HG03521 (cell line): ENCODE measurements around the gene TACC2.

ENCODE experiments used
- ATAC-seq: cut with Tn5 transposase; IDR thresholded peaks from one replicate; pipeline ENCODE4 v1.9.1; 2021; ENCODE audit warnings: mild to moderate bottlenecking, moderate library complexity; ENCODE audit not compliant: unreplicated experiment

TACC2 gene

GRCh38 chr10:122162671-122163173 lies 173.8 kb downstream of the TACC2 start:
- ATAC-seq = no peak

DNA sequence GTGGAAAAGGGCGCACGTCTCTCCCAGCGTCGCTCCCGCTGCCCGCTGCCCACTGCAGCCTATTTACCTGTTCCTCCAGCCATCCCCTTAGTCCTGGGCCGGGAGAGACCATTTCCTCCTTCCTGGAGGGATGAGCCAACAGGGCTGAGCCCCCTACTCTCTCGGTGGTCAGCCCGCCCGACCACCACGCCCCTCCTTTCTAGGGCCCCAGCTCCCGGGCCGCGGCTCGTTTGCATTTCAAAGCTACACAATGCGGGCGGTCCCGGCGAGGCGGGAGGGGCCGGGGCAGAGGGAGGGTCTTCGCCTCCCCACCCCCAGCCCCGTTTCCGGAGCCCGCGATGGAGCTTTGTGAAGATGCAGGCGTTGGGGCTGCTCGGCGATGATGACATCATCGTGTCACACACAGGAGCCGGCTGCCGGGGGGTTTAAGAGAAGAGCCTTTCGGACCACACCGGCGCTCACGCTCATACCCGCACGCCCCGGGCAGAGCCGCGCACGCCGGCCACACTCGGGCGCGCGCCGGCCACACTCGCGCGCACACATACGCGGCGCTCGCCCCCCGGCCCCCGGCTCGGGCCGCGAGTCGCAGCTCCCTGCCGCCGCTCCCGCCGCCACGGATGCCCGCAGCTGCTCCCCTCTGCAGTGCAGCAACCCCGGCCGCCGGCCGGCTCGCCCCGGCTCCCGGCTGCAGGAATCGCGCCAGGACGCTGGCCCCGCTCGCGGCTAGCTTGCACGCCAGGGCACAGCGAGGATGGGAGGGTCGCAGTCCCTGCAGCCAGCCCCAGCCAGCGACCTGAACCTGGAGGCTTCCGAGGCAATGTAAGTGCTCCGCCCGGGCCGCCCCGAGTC lies 174.4 kb downstream of the TACC2 start:
- no peak for ATAC-seq

DNA sequence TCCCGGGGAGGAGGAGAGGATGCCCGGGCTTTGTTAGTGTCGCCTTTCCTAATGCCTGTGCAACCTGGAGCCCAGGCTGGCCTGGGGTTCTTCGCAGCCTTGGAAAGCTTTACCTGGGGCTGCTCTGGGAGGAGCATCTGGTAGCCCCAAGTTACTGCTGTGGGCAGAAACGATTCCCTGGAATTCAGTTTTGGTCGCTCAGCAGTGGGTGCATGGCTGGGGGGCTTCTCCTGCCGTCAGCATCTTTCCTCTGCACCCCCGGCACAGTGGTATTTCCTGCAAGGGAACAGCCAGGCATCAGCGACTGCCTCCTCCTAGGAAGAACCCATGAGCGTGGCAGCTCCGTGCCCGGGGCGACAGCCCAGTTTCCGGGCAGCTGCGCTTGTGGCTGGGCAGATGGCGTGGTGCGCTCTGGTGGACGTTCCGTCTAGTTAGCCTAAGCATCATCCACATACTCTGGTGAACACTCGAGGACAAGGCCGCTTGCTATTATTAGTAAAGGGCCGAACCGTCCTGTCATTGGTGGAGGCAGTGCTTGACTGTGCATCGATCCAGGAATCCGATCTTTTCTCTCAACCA lies 175.1 kb downstream of the TACC2 start:
- ATAC-seq = no peak

DNA sequence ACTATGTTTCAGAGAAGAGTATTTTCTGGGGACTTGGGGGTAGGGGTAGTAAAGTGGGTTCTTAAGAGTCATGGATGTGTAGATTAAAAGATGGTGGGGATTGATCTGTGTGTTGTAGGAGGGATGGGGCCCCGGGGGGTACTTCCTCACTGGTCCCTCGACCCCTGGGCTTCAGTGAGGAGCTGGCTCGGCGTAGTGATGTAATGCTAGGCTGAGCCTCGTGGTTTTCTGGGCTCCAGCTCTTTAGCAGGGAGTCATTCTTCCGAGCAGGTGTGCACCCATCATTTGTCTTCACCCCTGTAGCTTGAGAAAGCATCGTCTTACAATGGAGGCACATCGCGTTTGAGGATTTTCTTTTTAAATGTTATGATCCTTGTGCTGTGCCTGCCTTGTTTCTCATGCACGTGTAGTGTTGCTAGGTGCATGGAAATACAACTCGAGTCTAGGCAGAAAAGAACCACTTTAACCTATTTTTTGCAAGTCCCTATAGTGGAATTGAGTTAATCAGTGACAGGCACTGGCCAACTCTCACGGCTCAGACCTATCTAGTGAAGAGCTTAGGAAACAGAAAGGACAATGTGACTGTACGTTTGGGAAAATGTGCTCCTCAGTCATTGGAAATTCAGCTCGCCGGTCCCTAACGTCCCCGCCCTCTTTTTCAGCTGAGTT lies 176.0 kb downstream of the TACC2 start:
- no peak for ATAC-seq

DNA sequence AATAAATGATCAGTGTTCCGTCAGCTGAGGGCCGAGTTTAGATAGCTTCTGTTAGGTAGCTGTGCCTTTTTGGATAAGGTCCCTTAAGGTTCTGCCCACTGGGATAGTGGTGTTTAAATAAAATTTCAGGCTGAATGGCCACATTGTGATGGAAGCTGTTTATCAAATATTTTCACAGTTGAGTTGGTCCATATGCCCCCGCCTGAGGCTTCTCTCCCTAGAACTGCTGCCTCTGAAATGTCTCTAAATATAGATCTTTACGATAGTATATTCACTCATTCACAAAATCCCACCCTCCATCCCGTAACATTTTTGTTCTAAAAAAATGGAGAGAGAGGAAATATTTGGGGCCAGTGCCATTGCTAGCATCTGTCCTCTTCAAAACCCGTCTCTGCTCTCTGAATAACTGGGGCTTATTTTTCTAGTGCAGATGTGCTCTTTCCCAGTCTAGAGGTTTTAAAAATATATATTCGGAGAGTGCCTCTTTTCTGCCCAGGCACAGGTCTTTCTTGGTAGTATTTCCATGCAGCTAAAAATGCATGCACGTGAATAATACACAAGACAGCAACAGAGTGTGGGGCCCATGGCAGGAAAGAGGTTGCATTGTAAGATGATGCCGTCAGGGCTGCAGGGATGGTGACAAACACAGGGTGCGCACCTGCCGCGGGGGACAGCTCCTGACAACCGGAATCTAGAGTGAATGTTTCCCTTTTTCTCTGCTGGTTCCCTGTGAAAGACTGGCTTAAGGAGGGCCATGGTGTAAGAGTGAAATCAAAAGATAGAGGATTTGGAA lies 176.7 kb downstream of the TACC2 start:
- no peak for ATAC-seq

DNA sequence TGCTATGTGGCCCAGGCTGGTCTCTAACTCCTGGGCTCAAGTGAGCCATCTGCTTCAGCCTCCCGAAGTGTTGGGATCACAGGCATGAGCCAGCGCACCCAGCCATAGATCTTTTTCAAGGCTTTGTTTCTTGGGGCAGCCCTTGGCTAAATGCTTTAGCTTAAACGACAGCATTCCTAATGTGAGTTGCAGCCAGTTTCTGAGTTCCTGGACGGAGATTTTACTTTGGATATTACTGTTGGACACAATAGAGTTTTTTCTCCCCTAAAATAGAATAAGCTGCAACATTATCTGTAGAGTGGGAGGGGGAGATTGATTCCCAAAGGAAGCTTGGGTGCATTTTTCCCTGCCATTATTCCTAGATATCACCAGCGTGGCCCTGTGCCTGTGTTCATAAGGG lies 179.1 kb downstream of the TACC2 start:
- ATAC-seq = no peak

DNA sequence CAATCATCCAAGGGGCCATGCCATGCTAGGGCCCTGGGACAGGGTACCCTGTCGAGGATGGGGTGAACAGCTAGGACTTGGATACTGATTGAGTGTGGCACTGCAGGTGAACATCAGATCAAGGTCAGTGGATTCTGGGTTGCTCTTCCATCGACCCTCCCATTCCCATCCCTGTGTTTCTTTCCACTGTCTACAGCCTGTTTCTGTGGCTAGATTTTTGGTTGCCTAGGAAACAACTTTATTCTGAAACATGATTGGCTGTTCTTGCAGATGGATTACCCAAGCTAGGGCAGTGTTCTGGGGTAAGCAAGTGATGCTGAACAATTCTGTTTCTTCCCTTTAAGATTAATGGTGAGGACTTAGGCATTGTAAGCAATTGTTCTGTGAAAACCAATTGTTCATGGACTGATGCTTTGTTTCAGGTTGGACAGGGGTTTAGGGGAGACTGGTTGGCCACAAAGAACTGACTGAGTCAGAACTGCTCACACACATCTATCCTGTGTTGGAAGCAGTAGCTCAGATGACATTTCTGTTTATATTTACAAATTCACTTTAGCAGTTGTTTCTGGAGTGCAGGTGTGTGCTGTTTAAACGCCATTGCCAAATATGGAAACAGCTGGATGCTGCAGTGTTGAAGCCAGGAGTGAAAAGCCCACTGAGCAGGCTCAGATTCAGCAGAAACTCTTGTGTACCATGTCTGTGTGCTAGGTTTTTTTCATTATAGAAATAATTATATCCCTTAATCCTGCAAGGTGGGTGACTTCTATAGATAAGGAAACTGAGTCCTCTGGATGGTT lies 179.8 kb downstream of the TACC2 start:
- no peak for ATAC-seq

DNA sequence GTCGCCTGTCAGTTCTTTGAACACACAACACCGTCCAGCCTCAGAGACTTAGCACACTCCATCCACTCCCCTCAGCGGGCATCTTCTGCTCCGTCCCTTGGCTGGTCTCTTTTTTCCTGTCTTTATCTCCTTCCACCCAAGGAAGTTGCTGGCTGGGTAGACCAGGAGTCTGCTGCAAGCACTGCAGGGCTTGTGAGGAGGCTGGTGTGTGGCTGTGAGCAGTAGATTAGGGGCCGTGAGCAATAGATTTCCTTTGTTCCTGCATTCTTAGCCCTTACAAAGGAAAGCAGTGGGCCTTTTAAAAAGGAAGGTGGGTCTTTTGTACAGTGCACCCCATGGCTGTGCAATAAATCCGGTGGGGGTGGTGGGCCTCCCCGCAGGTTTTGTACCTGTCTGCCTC lies 181.8 kb downstream of the TACC2 start:
- ATAC-seq = no peak

DNA sequence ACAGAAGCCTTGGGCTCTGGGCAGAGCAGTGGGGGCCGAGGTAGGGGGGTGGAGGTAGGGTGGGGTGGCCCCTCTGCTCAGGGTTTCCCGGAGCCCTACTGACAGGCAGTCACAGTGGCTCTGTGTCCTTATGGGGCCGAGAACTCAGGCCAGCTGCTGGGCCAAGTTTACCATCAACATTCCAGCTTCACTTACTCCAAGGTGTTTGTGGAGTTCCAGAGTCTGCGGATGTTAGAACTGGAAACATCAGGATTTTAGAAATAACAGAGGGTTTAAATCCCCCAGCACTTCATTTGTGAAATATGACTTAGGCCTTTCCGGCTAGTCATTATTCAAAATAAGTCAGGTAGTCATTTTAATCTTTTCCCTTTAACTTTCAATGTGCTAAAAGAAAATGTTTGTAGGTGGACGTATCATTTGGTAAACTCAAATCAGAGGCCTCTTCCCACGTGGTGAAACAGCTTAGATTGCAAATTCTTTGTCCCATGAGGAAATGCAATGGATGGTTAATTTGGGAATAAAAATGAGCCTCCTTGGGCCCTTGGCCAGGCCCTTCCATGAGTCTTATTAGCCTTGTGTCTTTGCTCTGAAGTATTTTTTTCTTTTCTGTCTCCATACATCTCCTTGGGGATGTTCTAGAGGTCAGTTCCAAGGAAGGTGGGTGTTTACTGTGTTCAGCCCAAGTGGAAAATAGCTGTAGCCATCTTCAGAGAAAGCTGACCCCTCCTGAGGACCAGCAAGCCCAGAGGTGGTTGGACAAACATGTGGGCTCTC lies 182.5 kb downstream of the TACC2 start:
- no peak for ATAC-seq

- no peak for ATAC-seq
Observed at GRCh38 chr10:122172361-122173008, 183.5 kb downstream of the TACC2 start.

DNA sequence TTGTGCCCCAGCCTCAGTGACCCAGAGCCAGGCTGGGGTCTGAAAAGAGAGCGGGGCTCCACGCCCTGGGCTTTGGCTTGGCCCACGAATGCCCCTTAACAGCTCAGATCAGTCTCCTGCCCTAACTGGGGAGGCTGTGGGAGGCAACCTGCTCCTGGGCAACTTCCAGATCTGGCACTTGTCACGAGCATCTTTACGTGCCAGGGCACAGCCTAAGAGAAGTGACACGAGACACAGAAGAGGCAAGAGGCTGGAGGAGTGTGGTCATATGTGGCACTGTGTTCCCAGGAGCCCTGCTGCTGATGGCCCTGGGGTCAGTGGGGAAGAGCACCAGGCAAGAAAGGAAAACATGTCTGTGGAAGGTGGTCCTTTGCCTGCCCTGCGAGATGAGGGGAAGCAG lies 184.4 kb downstream of the TACC2 start:
- ATAC-seq = no peak

DNA sequence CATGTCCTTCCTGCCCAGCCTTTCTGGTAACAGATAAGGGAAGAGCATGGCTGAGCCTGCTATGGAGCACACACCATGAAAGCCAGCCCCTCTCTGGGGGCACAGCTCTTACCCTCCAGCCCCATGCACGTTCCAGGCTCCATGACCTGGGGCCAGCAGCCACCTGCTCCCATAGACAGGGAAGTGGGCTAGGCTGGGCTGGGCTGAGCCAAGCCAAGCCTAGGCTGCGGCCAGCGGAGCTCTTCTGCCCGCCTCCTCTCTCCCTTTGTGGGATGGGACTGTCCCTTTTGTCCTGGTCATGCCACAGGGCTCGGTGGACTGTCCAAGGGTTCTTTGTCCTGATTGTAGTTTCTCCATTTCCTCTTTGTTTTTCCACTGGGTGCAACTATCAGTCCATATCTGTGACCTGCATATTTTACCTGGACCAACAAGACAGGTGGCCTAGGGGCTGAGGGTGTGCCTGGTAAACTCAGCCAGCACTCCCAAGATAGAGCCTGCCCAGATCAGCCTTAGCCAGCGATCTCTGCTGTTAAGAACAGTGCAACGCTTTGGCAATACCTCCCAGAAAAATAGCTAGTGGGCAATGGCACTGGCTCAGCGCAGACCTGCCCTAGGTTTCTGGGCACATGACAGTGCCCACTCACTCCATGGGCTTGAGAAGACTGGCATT lies 184.9 kb downstream of the TACC2 start:
- no peak for ATAC-seq

DNA sequence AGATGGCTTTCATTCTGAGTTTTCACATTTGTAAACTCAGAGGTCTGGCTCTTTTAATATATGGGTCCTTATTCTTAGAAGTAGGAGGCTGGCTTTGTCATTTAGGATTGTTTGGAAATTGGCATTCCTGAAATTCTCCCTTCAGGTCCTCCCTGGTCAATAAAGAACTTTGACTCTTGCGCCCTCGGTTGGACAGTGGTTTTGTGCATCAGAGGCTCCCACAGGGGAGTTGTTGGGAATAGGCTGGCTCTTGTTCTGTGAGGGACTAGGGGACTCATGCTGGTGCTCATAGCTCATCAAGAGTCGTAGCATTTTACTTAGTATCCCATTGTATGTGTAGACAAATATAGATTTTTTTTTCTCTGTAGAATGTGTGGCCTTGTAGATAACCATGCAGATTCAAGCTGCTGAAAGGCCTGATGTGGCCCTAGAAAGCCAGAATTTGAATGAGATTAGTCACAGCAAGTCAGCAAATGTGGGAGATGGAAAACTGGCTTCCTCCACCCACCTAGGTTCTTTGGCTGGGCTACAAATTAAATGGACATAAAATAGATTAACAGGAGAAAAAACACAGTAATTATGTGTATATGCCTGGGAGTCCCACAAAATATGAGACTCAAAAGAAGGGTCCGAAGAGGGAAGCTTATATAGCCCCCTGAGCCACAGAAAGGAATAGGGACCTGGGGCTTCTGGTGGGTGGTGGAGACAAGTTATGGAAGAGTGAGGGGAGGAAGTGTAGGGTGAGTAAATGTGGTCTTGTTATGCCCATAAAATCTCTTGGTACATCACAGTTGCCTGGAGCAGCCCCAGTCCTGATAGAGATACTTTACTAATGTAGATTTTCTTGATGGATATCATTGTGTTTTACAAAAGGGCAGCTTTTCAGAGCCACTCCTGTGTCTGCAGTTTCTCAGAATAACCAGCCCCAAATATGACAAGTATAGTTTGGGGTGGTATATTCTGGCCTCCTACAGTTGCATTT lies 187.6 kb downstream of the TACC2 start:
- ATAC-seq = no peak

GRCh38 chr10:122178655-122179054 lies 189.7 kb downstream of the TACC2 start:
- no peak for ATAC-seq

DNA sequence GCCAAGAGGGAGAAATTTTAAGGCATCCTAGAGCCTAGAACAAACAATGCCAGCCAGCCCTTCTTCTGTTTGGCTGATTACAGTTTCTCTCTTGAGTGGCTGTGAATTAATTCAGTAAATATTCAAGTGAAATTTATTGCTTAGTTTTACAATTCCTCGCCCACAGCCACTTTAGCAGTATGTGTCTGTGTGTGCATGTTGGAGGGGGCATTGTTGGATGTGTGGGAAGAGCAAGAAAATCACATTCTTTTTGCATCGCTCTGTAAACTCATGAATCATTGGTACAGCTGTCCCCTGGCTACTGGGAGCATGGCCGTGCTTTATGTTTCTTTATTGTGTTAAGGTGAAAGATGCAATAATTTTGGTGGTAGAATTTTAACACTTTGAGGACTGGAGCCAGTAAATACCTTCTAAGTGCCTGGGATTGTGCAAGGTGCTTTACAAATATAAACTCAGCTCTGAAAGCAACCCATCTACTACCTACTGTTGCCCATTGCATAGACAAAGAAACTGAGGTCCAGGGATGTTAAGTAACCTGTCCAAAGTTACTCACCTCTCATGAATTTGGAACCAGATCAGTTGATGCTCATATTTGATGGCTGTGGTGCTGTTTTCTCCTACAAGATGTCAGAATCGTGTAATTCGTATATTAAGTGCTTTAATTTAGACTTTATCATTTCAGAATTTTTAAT lies 192.2 kb downstream of the TACC2 start:
- ATAC-seq = no peak

GRCh38 chr10:122181876-122182275 lies 192.9 kb downstream of the TACC2 start:
- no peak for ATAC-seq

DNA sequence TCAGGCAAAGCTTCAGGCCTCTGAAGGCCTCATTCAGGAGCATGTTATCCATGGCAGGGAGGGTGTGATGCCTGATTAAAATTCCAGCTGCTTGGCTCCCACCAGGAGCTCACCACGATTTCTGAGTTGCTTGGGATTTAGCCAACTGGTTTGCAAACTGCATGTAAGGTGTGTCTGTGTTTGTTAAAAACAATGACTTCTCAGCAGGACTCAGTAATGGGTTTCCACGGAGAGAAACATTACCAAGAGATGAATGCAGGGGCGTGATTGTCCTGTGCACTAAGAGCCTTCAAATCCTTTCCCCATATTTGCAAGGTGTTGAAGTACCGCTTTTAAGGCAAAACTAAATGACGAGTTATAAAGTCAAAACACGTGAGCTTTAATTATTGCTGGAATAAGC lies 193.3 kb downstream of the TACC2 start:
- no peak for ATAC-seq
